Stimulated activated naive B cell treated with anti-CD40 and anti-IgM and Interleukin-4, amounts not matched to agents 10 μg/mL and 1 μg/mL and 100 μg/mL, for 72 hours (primary cell): ENCODE measurements around the gene RAMP2.

ENCODE experiments used
- ATAC-seq, 2 donors: fragments of 150-1000 bp; cut with Tn5 transposase; replicated peaks; 2 replicates each; pipeline ENCODE4 v1.10.0; 2021; ENCODE audit warnings: moderate library complexity in 1 of 2
- DNase-seq: peaks from one replicate; pipeline ENCODE4 v3.0.0; 2021
- H3K27ac Mint-ChIP-seq: one replicate; pipeline ENCODE4 v1.8.0; 2022; ENCODE audit warnings: mild to moderate bottlenecking, mixed read lengths
- H3K27me3 Mint-ChIP-seq, 2 donors: one replicate each; pipeline ENCODE4 v1.8.0; 2022; ENCODE audit warnings: mixed read lengths in 2 of 2
- H3K36me3 Mint-ChIP-seq, 2 donors: one replicate each; pipeline ENCODE4 v1.8.0; 2022; ENCODE audit warnings: mixed read lengths in 2 of 2, mild to moderate bottlenecking in 1 of 2
- H3K4me1 Mint-ChIP-seq, 2 donors: one replicate each; pipeline ENCODE4 v1.8.0; 2022; ENCODE audit warnings: mixed read lengths in 2 of 2, mild to moderate bottlenecking in 1 of 2
- H3K4me3 Mint-ChIP-seq, 2 donors: one replicate each; pipeline ENCODE4 v1.8.0; 2022; ENCODE audit warnings: mild to moderate bottlenecking in 2 of 2, mixed read lengths in 2 of 2, moderate library complexity in 1 of 2
- H3K9me3 Mint-ChIP-seq, 2 donors: one replicate each; pipeline ENCODE4 v1.8.0; 2022; ENCODE audit warnings: mixed read lengths in 2 of 2, mild to moderate bottlenecking in 1 of 2

Gene RAMP2

GRCh38 chr17:42792545-42792944 lies 31.5 kb downstream of the RAMP2 start:
- H3K9me3 Mint-ChIP-seq, result no peaks in the 10 kb centered on the region
- ATAC-seq (no peak), DNase-seq (no peak)
- peaks cover 16 to 24% of the 10 kb centered on the region in 2 donors for H3K4me1 Mint-ChIP-seq
- H3K27ac Mint-ChIP-seq, result no peak overlapping the region
- no peak overlapping the region for H3K4me3 Mint-ChIP-seq
- peaks cover 17 to 25% of the 10 kb centered on the region in 2 donors for H3K36me3 Mint-ChIP-seq
- peaks cover 24 to 25% of the 10 kb centered on the region in 2 donors for H3K27me3 Mint-ChIP-seq

GRCh38 chr17:42795061-42795460 lies 34.0 kb downstream of the RAMP2 start:
- H3K27me3 Mint-ChIP-seq, result peaks cover 8% of the 10 kb centered on the region in 2 donors
- H3K4me1 Mint-ChIP-seq, result peaks cover 24 to 36% of the 10 kb centered on the region in 2 donors
- no peak overlapping the region for H3K27ac Mint-ChIP-seq
- peaks cover 2 to 4% of the 10 kb centered on the region in 2 donors for H3K9me3 Mint-ChIP-seq
- H3K36me3 Mint-ChIP-seq, result peaks cover 21 to 29% of the 10 kb centered on the region in 2 donors
- ATAC-seq (no peak), DNase-seq (no peak)
- H3K4me3 Mint-ChIP-seq, result no peak overlapping the region

- H3K4me1 Mint-ChIP-seq, result peaks cover 24 to 36% of the 10 kb centered on the region in 2 donors
- peaks cover 21 to 29% of the 10 kb centered on the region in 2 donors for H3K36me3 Mint-ChIP-seq
- H3K27me3 Mint-ChIP-seq, result peaks cover 4 to 5% of the 10 kb centered on the region in 2 donors
- ATAC-seq (no peak), DNase-seq (no peak)
- H3K27ac Mint-ChIP-seq, result no peak overlapping the region
- H3K9me3 Mint-ChIP-seq, result peaks cover 2 to 4% of the 10 kb centered on the region in 2 donors
- no peak overlapping the region for H3K4me3 Mint-ChIP-seq
These were observed 34.4 kb downstream of the RAMP2 start for GRCh38 chr17:42795465-42795864.

- H3K27me3 Mint-ChIP-seq, result peaks cover 4 to 5% of the 10 kb centered on the region in 2 donors
- DNase-seq, result no peak
- H3K4me1 Mint-ChIP-seq, result peaks cover 24 to 36% of the 10 kb centered on the region in 2 donors
- no peak for ATAC-seq
- H3K9me3 Mint-ChIP-seq, result peaks cover 2 to 4% of the 10 kb centered on the region in 2 donors
- H3K36me3 Mint-ChIP-seq, result peaks cover 21 to 29% of the 10 kb centered on the region in 2 donors
- H3K27ac Mint-ChIP-seq, result no peak overlapping the region
- no peak overlapping the region for H3K4me3 Mint-ChIP-seq
These were observed 35.2 kb downstream of the RAMP2 start for GRCh38 chr17:42796066-42796758.

GRCh38 chr17:42797067-42798007 lies 36.3 kb downstream of the RAMP2 start:
- no peak for ATAC-seq
- peaks cover 24 to 36% of the 10 kb centered on the region in 2 donors for H3K4me1 Mint-ChIP-seq
- H3K4me3 Mint-ChIP-seq, result peak overlapping the region; percentile 90 to 94
- peaks cover 4 to 5% of the 10 kb centered on the region in 2 donors for H3K27me3 Mint-ChIP-seq
- H3K36me3 Mint-ChIP-seq, result peaks cover 21 to 29% of the 10 kb centered on the region in 2 donors
- peaks cover 2 to 4% of the 10 kb centered on the region in 2 donors for H3K9me3 Mint-ChIP-seq
- no peak for DNase-seq
- no peak overlapping the region for H3K27ac Mint-ChIP-seq

- Mint-ChIP-seq H3K27ac (peak overlapping the region; percentile 84), H3K9me3 (peaks cover 2 to 4% of the 10 kb centered on the region in 2 donors), H3K36me3 (peaks cover 21 to 29% of the 10 kb centered on the region in 2 donors), H3K4me3 (peak overlapping the region; percentile 90 to 94), H3K4me1 (peaks cover 24 to 36% of the 10 kb centered on the region in 2 donors), H3K27me3 (peaks cover 4 to 5% of the 10 kb centered on the region in 2 donors)
- ATAC-seq, result no peak
- no peak for DNase-seq
These were observed 37.0 kb downstream of the RAMP2 start for GRCh38 chr17:42798011-42798382.

- ATAC-seq, result peak; percentile 100
- peak; percentile 72 for DNase-seq
- peak within 1 kb of the TSS; percentile 84 for H3K27ac Mint-ChIP-seq
- H3K9me3 Mint-ChIP-seq, result peaks cover 2 to 4% of the 10 kb centered on the region in 2 donors
- peaks cover 4 to 5% of the 10 kb centered on the region in 2 donors for H3K27me3 Mint-ChIP-seq
- H3K4me1 Mint-ChIP-seq, result peaks cover 24 to 36% of the 10 kb centered on the region in 2 donors
- H3K36me3 Mint-ChIP-seq, result peaks cover 21 to 29% of the 10 kb centered on the region in 2 donors
- peak within 1 kb of the TSS; percentile 90 to 94 for H3K4me3 Mint-ChIP-seq
These were observed 37.7 kb downstream of the RAMP2 start, which contains the start of the genes CNTD1 and COA3 for GRCh38 chr17:42798383-42799380. Gene CNTD1, plus strand, starts transcription at chr17:42798861. Its CDS starts 207 bp downstream, at chr17:42799068. Gene COA3, minus strand, starts transcription at chr17:42798704. Its CDS starts 23 bp downstream, at chr17:42798681.

GRCh38 chr17:42803074-42803883 lies 42.3 kb downstream of the RAMP2 start:
- Mint-ChIP-seq H3K9me3 (peaks cover 2 to 4% of the 10 kb centered on the region in 2 donors), H3K27me3 (peaks cover 4 to 5% of the 10 kb centered on the region in 2 donors), H3K4me3 (no peak overlapping the region), H3K27ac (no peak overlapping the region), H3K4me1 (peaks cover 5 to 9% of the 10 kb centered on the region in 2 donors), H3K36me3 (peaks cover 4 to 11% of the 10 kb centered on the region in 2 donors)
- DNase-seq (no peak), ATAC-seq (no peak)

- Mint-ChIP-seq H3K4me3 (no peak overlapping the region), H3K27ac (no peak overlapping the region), H3K36me3 (peaks cover 2 to 7% of the 10 kb centered on the region in 2 donors), H3K4me1 (no peaks in the 10 kb centered on the region), H3K27me3 (no peaks in the 10 kb centered on the region), H3K9me3 (no peaks in the 10 kb centered on the region)
- no peak for ATAC-seq
- DNase-seq, result no peak
These were observed 43.9 kb downstream of the RAMP2 start for GRCh38 chr17:42804918-42805367.

- ATAC-seq (no peak), DNase-seq (no peak)
- H3K4me1 Mint-ChIP-seq, result peaks cover 0 to 6% of the 10 kb centered on the region in 2 donors
- no peaks in the 10 kb centered on the region for H3K27me3 Mint-ChIP-seq
- no peak overlapping the region for H3K4me3 Mint-ChIP-seq
- H3K27ac Mint-ChIP-seq, result no peak overlapping the region
- peaks cover 10 to 15% of the 10 kb centered on the region in 2 donors for H3K36me3 Mint-ChIP-seq
- H3K9me3 Mint-ChIP-seq, result no peaks in the 10 kb centered on the region
These were observed 45.2 kb downstream of the RAMP2 start for GRCh38 chr17:42806249-42806648.

- Mint-ChIP-seq H3K36me3 (peaks cover 20 to 26% of the 10 kb centered on the region in 2 donors), H3K27ac (no peak overlapping the region), H3K9me3 (no peaks in the 10 kb centered on the region), H3K27me3 (no peaks in the 10 kb centered on the region), H3K4me3 (no peak overlapping the region), H3K4me1 (peaks cover 0 to 11% of the 10 kb centered on the region in 2 donors)
- DNase-seq, result no peak
- no peak for ATAC-seq
These were observed 48.2 kb downstream of the RAMP2 start for GRCh38 chr17:42809250-42809649.
